Thymus (tissue), 11 donors: ENCODE results near the gene CHRNB4. TPM values are rescaled to one million over a fixed set of nuclear protein-coding genes. Genes with fewer than 3 reads are reported as not detected.

Experiments used
- DNase-seq, 9 donors: peaks; one replicate each; pipeline ENCODE4 v3.0.0-alpha.2; 2013; ENCODE audit warnings: low spot score in 9 of 9, low read depth in 6 of 9, missing footprints in 1 of 9
- H3K27ac ChIP-seq, 2 donors: one replicate each; pipeline ENCODE4 v1.5.1; 2013; ENCODE audit warnings: control low read depth in 1 of 2, low read depth in 1 of 2, low read length in 1 of 2, mild to moderate bottlenecking in 1 of 2, moderate library complexity in 1 of 2
- H3K27me3 ChIP-seq, 2 donors: one replicate each; pipeline ENCODE4 v1.5.1; 2013; ENCODE audit warnings: low read length in 1 of 2; ENCODE audit not compliant: control insufficient read depth in 2 of 2, insufficient read depth in 1 of 2
- H3K36me3 ChIP-seq, 2 donors: one replicate each; pipeline ENCODE4 v1.5.1; 2013; ENCODE audit warnings: low read length in 1 of 2, mild to moderate bottlenecking in 1 of 2, moderate library complexity in 1 of 2; ENCODE audit not compliant: control insufficient read depth in 2 of 2, insufficient read depth in 2 of 2
- H3K4me1 ChIP-seq, 2 donors: one replicate each; pipeline ENCODE4 v1.5.1; 2013; ENCODE audit warnings: low read length in 2 of 2; ENCODE audit not compliant: control insufficient read depth in 2 of 2, insufficient read depth in 2 of 2
- H3K4me3 ChIP-seq, 2 donors: one replicate each; pipeline ENCODE4 v1.5.1; 2013; ENCODE audit warnings: low read length in 2 of 2, control low read depth in 1 of 2, mild to moderate bottlenecking in 1 of 2
- H3K9me3 ChIP-seq, 2 donors: one replicate each; pipeline ENCODE4 v1.5.1; 2013; ENCODE audit warnings: low read length in 1 of 2, mild to moderate bottlenecking in 1 of 2; ENCODE audit not compliant: control insufficient read depth in 2 of 2, insufficient read depth in 1 of 2
- WGBS: extraction: QIAGEN DNeasy Blood & Tissue Kit; methylation state at CpG from one replicate; pipeline ENCODE4 v1.1.7; 2013; 5-methylcytosine and 5-hydroxymethylcytosine counted together
- polyA plus RNA-seq: library from polyadenylated mRNA; stranded (reverse); fragments of 200-250 nt; gene quantifications from one replicate; pipeline ENCODE4 v1.2.3, GENCODE V29; 2013
- total RNA-seq: library from RNA; stranded (reverse); fragments of 120-200 nt; gene quantifications from one replicate; pipeline ENCODE4 v1.2.4, GENCODE V29; 2013
- donor health status: healthy.

The CHRNB4 gene
- total and polyA plus RNA-seq, 2 donors: 0.47 to 0.62 TPM

DNA sequence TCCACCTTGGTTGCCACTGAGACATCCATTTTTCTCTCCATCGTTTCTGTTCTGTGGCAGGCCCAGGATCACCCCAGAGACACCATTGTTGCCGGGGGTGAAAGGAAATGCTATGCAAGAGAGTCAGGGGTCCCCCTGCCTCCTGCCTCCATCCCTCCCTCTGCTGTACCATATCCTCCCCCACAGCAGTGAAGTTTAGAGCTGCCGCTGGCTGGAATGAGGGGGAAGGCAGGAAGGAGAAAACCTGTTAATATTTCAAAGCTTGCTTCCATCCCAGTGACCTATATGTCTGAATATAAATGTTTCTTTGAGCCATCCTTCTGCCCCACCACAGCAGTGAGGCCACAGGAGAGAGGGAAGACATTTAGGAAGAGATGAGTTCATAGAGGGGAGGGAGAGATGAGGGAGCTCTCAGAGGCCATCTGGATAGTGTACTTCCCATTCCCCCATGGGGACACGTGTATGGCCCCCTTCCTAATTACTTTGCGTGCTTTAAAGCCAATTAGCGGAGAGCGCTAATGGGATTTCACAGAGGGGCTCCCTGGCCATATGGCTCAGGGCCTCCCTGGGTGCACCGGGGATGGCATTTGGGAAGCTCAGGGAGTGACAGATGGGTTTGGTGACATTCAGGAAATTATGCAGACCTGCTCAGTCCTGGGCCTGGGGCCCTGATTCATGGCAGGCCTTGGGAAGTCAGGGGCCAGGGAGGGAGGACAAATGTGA, 40.4 kb upstream of the CHRNB4 start:
- Histone ChIP-seq H3K4me3 (no peak overlapping the region), H3K36me3 (no peaks in the 10 kb centered on the region), H3K27me3 (no peaks in the 10 kb centered on the region), H3K27ac (no peak overlapping the region), H3K9me3 (no peaks in the 10 kb centered on the region), H3K4me1 (peaks cover 18 to 26% of the 10 kb centered on the region in 2 donors)
- no peak for DNase-seq
- WGBS: 80% methylated on average over 8 of the region's 8 CpGs

DNA sequence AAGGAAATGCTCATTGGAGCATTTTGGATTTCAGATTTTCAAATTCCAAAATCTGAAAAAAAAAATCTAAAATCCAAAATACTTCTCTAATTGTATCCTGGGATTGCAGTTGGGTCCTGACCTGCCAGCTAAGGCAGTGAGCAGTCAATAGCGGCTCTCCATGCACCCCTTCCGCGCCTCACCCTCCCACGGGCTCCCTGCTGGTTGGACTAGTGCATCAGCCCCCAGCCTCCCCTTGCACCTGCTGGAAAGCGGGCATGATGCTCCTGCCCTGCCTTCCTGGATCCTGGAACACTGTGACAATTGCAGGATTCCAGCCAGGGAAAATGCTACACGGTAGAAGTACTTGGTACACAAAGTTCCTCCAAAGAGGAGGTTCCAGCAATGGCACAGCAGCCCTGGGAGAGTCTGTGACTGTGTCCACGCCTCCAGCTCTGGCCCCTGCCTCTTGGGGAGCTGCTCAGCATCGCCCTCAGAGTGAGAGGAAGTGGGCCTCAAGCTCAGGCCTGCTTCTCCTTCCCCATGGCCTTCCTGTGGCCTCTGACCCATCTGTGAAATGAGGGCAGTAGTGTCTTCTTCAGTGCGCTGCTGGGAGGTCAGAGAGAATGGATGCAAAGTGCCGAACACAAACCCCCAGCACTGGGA, 39.5 kb upstream of the CHRNB4 start:
- Histone ChIP-seq H3K36me3 (no peaks in the 10 kb centered on the region), H3K27ac (no peak overlapping the region), H3K9me3 (no peaks in the 10 kb centered on the region), H3K4me1 (peaks cover 9 to 17% of the 10 kb centered on the region in 2 donors), H3K4me3 (no peak overlapping the region), H3K27me3 (no peaks in the 10 kb centered on the region)
- 85% methylated on average over 10 of the region's 10 CpGs for WGBS
- DNase-seq: no peak

GRCh38 chr15:78679089-78679511, 38.1 kb upstream of the CHRNB4 start:
- no peaks in the 10 kb centered on the region for H3K9me3 ChIP-seq
- H3K27ac ChIP-seq: no peak overlapping the region
- 94% methylated on average over 3 of the region's 3 CpGs for WGBS
- peaks cover 0 to 11% of the 10 kb centered on the region in 2 donors for H3K4me1 ChIP-seq
- H3K27me3 ChIP-seq: no peaks in the 10 kb centered on the region
- H3K36me3 ChIP-seq: no peaks in the 10 kb centered on the region
- H3K4me3 ChIP-seq: no peak overlapping the region
- DNase-seq: no peak

DNA sequence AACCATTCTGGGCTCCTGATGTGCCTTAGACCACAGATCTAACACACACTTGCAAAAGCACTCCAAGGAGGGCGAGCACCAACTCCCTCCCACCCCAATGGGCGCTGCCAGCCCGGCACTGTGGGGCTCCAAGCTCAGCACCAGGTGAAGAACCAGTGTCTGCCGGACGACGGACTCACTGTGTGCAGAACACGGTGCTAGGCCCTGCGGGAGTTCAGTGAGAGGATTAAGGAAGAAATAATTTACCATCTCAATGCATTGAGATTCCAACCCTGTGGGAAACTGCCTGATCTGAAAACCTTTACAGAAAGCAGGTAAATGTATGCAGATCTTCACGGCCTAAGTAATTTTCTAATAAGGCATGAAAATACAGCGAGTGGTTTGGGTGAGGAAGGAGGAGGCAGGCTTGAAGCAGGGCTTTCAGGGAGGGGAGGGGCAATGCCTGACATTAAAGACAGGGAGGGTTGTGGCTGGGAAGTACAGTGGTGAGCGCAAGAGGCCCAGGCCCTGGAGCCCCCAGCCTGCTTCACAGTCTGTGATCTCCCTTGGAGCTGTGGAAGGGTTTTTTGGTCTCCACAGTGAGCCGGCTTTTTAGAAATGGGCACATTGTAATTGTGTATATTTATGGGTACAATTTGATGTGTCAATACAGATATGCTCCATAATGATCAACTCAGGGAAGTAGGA, 35.6 kb upstream of the CHRNB4 start:
- Histone ChIP-seq H3K4me1 (peaks cover 0 to 7% of the 10 kb centered on the region in 2 donors), H3K4me3 (no peak overlapping the region), H3K27ac (no peak overlapping the region), H3K27me3 (no peaks in the 10 kb centered on the region), H3K9me3 (peaks cover 0 to 7% of the 10 kb centered on the region in 2 donors), H3K36me3 (no peaks in the 10 kb centered on the region)
- 99% methylated on average over 12 of the region's 12 CpGs for WGBS
- no peak for DNase-seq

GRCh38 chr15:78675617-78676360, 34.8 kb upstream of the CHRNB4 start:
- H3K27ac ChIP-seq: no peak overlapping the region
- 98% methylated on average over 11 of the region's 11 CpGs for WGBS
- no peaks in the 10 kb centered on the region for H3K36me3 ChIP-seq
- no peaks in the 10 kb centered on the region for H3K27me3 ChIP-seq
- DNase-seq: no peak
- peaks cover 0 to under 1% of the 10 kb centered on the region in 2 donors for H3K4me1 ChIP-seq
- H3K9me3 ChIP-seq: peaks cover 0 to 7% of the 10 kb centered on the region in 2 donors
- no peak overlapping the region for H3K4me3 ChIP-seq

DNA sequence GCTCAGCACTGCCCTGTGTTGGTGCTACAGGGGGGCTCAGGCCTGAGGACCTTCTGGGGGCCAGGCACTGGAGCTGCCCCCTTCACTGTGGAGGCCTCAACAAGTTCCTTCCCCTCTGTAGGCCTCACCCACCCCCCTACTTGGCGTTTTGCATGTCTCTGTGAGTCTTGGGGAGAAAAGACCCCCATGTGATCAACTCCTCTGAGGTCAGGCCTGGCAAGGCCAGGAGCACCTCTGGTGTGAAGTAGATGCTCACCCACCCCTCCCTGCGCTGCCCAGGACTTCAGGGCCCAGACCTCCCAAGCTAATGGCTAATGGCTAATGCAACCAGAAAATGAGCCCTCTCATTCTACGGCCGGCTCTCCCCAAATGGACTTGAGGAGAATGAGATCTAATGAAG, 34.2 kb upstream of the CHRNB4 start:
- 98% methylated on average over 4 of the region's 4 CpGs for WGBS
- Histone ChIP-seq H3K9me3 (peaks cover 0 to 7% of the 10 kb centered on the region in 2 donors), H3K27ac (no peak overlapping the region), H3K4me3 (no peak overlapping the region), H3K4me1 (no peaks in the 10 kb centered on the region), H3K27me3 (no peaks in the 10 kb centered on the region), H3K36me3 (no peaks in the 10 kb centered on the region)
- no peak for DNase-seq

GRCh38 chr15:78673917-78674444, 33.0 kb upstream of the CHRNB4 start:
- DNase-seq: no peak
- no peaks in the 10 kb centered on the region for H3K4me1 ChIP-seq
- no peak overlapping the region for H3K27ac ChIP-seq
- no peaks in the 10 kb centered on the region for H3K36me3 ChIP-seq
- no peak overlapping the region for H3K4me3 ChIP-seq
- 97% methylated on average over 3 of the region's 3 CpGs for WGBS
- H3K9me3 ChIP-seq: peaks cover 0 to 7% of the 10 kb centered on the region in 2 donors
- no peaks in the 10 kb centered on the region for H3K27me3 ChIP-seq

DNA sequence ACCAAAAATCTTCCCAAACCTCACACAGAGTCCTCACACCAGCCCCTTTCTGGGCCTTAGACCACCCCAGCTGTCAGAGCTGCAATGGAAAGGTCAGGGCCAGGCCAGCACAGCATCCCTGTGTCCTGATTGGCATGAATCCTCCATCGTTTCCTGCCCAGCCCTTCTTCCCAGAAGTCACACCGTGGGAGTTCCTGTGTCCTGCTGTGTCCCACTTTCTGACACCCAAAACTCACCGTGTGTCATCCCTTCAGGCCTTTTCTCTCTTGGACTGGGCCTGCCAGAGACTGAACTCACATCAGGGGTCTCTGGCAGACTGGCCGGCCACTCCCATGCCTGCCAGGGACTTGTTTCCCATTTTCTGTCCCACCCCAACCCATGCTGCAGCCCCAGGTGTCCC, 32.5 kb upstream of the CHRNB4 start:
- Histone ChIP-seq H3K27me3 (no peaks in the 10 kb centered on the region), H3K4me1 (no peaks in the 10 kb centered on the region), H3K4me3 (no peak overlapping the region), H3K27ac (no peak overlapping the region), H3K9me3 (peaks cover 0 to 7% of the 10 kb centered on the region in 2 donors), H3K36me3 (no peaks in the 10 kb centered on the region)
- DNase-seq: no peak
- 74% methylated on average over 4 of the region's 4 CpGs for WGBS
